Measurements from ENCODE around the gene PRRT3.

- TF ChIP-seq NFE2L1 (CRISPR knock-in tag; IDR thresholded peaks at IDR 0.05) (no peak), ZNF121 (CRISPR knock-in tag; IDR thresholded peaks at IDR 0.05) (no peak), CTCF (IDR thresholded peaks at IDR 0.05) (no peak), MAX (CRISPR knock-in tag; IDR thresholded peaks at IDR 0.05) (no peak)
Observed at GRCh38 chr3:9951598-9951961, 628 bp downstream of the PRRT3 start.

Measured in WTC11 (cell line).